K562 (cell line): ENCODE data around the gene KNG1. TPM values are rescaled to one million over a fixed set of nuclear protein-coding genes. Genes with fewer than 3 reads are reported as not detected.

Experiments
- ATF6 ChIP-seq: sonication (generic); formaldehyde crosslinking; IDR thresholded peaks from 2 replicates; pipeline ENCODE4 v1.4.0; 2020; ENCODE audit warnings: mild to moderate bottlenecking, missing genetic modification reagents
- CBX1 ChIP-seq: sonication (generic); IDR thresholded peaks from 2 replicates; pipeline ENCODE4 v1.6.1; 2016; ENCODE audit warnings: antibody characterized with exemption, low read depth, mild to moderate bottlenecking
- DDX20 ChIP-seq: fragments of 450-650 bp; IDR thresholded peaks from 2 replicates; pipeline ENCODE4 v1.6.1; 2016; ENCODE audit warnings: missing genetic modification characterization, low read depth, mild to moderate bottlenecking, missing compliant biosample characterization, moderate library complexity
- E2F1 ChIP-seq: sonication (generic); formaldehyde crosslinking; IDR thresholded peaks from 2 replicates; pipeline ENCODE4 v1.8.1; 2023; ENCODE audit warnings: mild to moderate bottlenecking, missing genetic modification reagents, moderate library complexity
- JUNB ChIP-seq: fragments of 450-650 bp; formaldehyde crosslinking; conservative IDR thresholded peaks from 2 replicates; pipeline ENCODE4 v1.4.0; 2020; ENCODE audit warnings: mild to moderate bottlenecking
- MEIS2 ChIP-seq: fragments of 450-650 bp; IDR thresholded peaks from 2 replicates; pipeline ENCODE4 v1.6.1; 2014; ENCODE audit warnings: mild to moderate bottlenecking; ENCODE audit not compliant: partially characterized antibody
- MTA2 ChIP-seq: fragments of 450-650 bp; IDR thresholded peaks from 2 replicates; pipeline ENCODE4 v1.6.1; 2016; ENCODE audit warnings: low read depth
- NRF1 ChIP-seq, 2 experiments: fragments of 450-650 bp; IDR thresholded peaks in 1 of 2; conservative IDR thresholded peaks in 1 of 2; 2 replicates each; pipeline ENCODE4 v1.6.1; 2014; ENCODE audit warnings: mild to moderate bottlenecking in 2 of 2
- RBFOX2 ChIP-seq: fragments of 200-400 bp; formaldehyde crosslinking; IDR thresholded peaks from 2 replicates; pipeline ENCODE4 v1.6.1; 2017; ENCODE audit warnings: low read depth, mild to moderate bottlenecking, low read length, moderate library complexity
- TBL1XR1 ChIP-seq, 2 experiments: IDR thresholded peaks; 2 replicates each; pipeline ENCODE4 v1.6.1; 2012; ENCODE audit warnings: improper control_type of control experiment in 2 of 2, low read length in 2 of 2, mild to moderate bottlenecking in 1 of 2
- TFAM ChIP-seq: fragments of 250-450 bp; sonication (Bioruptor Pico); conservative IDR thresholded peaks from 2 replicates; pipeline ENCODE4 v1.5.0; 2021; ENCODE audit warnings: mild to moderate bottlenecking, moderate library complexity
- U2AF2 ChIP-seq: fragments of 200-400 bp; formaldehyde crosslinking; optimal IDR thresholded peaks from 2 replicates; pipeline ENCODE3; 2017; ENCODE audit warnings: low read depth, mild to moderate bottlenecking, low read length
- ZBED1 ChIP-seq: IDR thresholded peaks from 2 replicates; pipeline ENCODE4 v1.6.1; 2014
- ZC3H8 ChIP-seq: fragments of 450-650 bp; IDR thresholded peaks from 2 replicates; pipeline ENCODE4 v1.6.1; 2017
- ZNF561 ChIP-seq: fragments of 450-650 bp; formaldehyde crosslinking; conservative IDR thresholded peaks from 2 replicates; pipeline ENCODE4 v1.4.0; 2020; ENCODE audit warnings: mild to moderate bottlenecking, moderate library complexity
- ZNF780A ChIP-seq: fragments of 250-450 bp; sonication (Bioruptor Pico); IDR thresholded peaks from 2 replicates; pipeline ENCODE4 v1.5.0; 2021; ENCODE audit warnings: mild to moderate bottlenecking
- polyA plus RNA-seq, 8 experiments: library from polyadenylated mRNA; depleted of rRNA in 4 of 8; stranded (reverse) in 5 of 8; unstranded in 3 of 8; fragments of >200 nt; fragmentation: Nextera tagmentation in 2 of 8; fragmentation: Illumina TruSeq in 1 of 8; extraction: Ambion mirVana in 2 of 8; extraction: Trizol in 1 of 8; gene quantifications; 2 replicates each; pipeline versions ENCODE4 v1.2.1 to v1.2.3, GENCODE V29; 2011 to 2014; ENCODE audit warnings: inconsistent platforms in 1 of 8, missing spikeins in 1 of 8
- total RNA-seq, 7 experiments: library from RNA; depleted of rRNA in 6 of 7; stranded (reverse); fragments of >200 nt in 6 of 7; fragmentation: Illumina TruSeq in 2 of 7; extraction: Trizol in 2 of 7; gene quantifications; 2 replicates each; pipeline versions ENCODE4 v1.2.1 to v1.2.3, GENCODE V29; 2011 to 2021; ENCODE audit warnings: low replicate concordance in 1 of 7
- TF ChIP-seq, protein P1 (sequence below), 2 experiments: IDR thresholded peaks in 1 of 2; conservative IDR thresholded peaks in 1 of 2; 2 replicates each; pipeline ENCODE4 v1.6.1; 2016; ENCODE audit warnings: low read depth in 2 of 2, mild to moderate bottlenecking in 1 of 2, missing compliant biosample characterization in 1 of 2, missing genetic modification characterization in 1 of 2, moderate library complexity in 1 of 2
- TF ChIP-seq, protein P2 (sequence below): sonication (generic); formaldehyde crosslinking; IDR thresholded peaks from 2 replicates; pipeline ENCODE4 v1.8.0; 2022; ENCODE audit warnings: mild to moderate bottlenecking, missing genetic modification reagents
- TF ChIP-seq, protein P3 (sequence below): IDR thresholded peaks from 2 replicates; pipeline ENCODE4 v1.6.1; 2012; ENCODE audit warnings: low read depth, low read length, improper control_type of control experiment, borderline replicate concordance

Gene KNG1
- total and polyA plus RNA-seq, 9 of the 15 experiments (the other 6 are each of a cell fraction or from before 2014, with no cell fraction given), result 0.09 TPM; not detected in 8

DNA sequence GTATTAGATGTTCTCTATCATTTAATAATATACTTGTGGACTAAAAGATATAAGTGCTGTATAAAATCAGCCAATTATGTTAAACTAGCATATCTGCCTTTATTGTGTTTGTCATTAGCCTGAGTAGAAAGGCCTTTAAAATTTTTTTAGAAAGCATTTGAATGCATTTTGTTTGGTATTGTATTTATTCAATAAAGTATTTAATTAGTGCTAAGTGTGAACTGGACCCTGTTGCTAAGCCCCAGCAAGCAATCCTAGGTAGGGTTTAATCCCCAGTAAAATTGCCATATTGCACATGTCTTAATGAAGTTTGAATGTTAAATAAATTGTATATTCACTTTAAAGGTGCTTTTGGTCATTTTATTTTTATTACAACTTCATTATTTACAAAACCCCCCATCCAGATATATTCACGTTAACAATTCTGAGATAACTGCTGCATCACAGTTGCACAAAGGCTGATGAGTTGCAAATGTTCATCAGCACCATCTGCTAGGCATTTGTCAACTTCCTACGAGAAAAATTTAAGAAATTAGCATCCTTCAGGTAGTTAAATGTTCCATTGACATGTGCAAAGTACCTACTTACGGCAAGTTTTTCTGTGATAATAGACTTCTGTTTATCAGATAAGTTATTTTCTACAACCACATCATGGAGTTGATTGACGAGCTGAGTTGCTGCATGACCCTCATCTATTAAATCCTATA, 72.5 kb downstream of the KNG1 start (continued):
- TF ChIP-seq, protein P1, sequence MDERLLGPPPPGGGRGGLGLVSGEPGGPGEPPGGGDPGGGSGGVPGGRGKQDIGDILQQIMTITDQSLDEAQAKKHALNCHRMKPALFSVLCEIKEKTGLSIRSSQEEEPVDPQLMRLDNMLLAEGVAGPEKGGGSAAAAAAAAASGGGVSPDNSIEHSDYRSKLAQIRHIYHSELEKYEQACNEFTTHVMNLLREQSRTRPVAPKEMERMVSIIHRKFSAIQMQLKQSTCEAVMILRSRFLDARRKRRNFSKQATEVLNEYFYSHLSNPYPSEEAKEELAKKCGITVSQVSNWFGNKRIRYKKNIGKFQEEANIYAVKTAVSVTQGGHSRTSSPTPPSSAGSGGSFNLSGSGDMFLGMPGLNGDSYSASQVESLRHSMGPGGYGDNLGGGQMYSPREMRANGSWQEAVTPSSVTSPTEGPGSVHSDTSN (CRISPR knock-in tag; IDR thresholded peaks at IDR 0.05; ENCODE audit: low read depth), result no peak
- TF ChIP-seq, protein P1 (tag; conservative IDR thresholded peaks at IDR 0.05; ENCODE audit: low read depth), result no peak
- no peak; the same call in 1 of the 2 replicates for TF ChIP-seq RBFOX2
- TF ChIP-seq, protein P2, sequence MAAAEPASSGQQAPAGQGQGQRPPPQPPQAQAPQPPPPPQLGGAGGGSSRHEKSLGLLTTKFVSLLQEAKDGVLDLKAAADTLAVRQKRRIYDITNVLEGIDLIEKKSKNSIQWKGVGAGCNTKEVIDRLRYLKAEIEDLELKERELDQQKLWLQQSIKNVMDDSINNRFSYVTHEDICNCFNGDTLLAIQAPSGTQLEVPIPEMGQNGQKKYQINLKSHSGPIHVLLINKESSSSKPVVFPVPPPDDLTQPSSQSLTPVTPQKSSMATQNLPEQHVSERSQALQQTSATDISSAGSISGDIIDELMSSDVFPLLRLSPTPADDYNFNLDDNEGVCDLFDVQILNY (CRISPR knock-in tag), result no peak
- peak; percentile 25 for TF ChIP-seq MEIS2
- no peak for TF ChIP-seq MTA2
- TF ChIP-seq U2AF2, result no peak
- TF ChIP-seq ZNF780A (CRISPR knock-in tag), result no peak
- no peak for TF ChIP-seq ZNF561 (CRISPR knock-in tag)
- no peak for TF ChIP-seq DDX20
- TF ChIP-seq JUNB (CRISPR knock-in tag), result no peak
- no peak for TF ChIP-seq CBX1
- TF ChIP-seq, protein P3, sequence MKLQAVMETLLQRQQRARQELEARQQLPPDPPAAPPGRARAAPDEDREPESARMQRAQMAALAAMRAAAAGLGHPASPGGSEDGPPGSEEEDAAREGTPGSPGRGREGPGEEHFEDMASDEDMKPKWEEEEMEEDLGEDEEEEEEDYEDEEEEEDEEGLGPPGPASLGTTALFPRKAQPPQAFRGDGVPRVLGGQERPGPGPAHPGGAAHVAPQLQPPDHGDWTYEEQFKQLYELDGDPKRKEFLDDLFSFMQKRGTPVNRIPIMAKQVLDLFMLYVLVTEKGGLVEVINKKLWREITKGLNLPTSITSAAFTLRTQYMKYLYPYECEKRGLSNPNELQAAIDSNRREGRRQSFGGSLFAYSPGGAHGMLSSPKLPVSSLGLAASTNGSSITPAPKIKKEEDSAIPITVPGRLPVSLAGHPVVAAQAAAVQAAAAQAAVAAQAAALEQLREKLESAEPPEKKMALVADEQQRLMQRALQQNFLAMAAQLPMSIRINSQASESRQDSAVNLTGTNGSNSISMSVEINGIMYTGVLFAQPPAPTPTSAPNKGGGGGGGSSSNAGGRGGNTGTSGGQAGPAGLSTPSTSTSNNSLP, result no peak
- TF ChIP-seq NRF1 (conservative IDR thresholded peaks at IDR 0.05 in 1 of 2, IDR thresholded peaks at IDR 0.05 in 1 of 2), result no peak
- 0 out of 2 replicates have a peak, but pooled peaks have one; percentile 6 for TF ChIP-seq E2F1
- TF ChIP-seq ZBED1, result peak; percentile 63; the same call in 1 of the 2 replicates
- no peak for TF ChIP-seq ZC3H8
- TF ChIP-seq ATF6, result no peak
- TF ChIP-seq TFAM (CRISPR knock-in tag), result no peak
- TF ChIP-seq TBL1XR1 (IDR thresholded peaks at IDR 0.05; ENCODE audit: low read length in 2 of 2), result no peak
